Gastroesophageal sphincter (tissue), 3 donors: ENCODE measurements around the gene THEMIS.

Experiments
- EP300 ChIP-seq: sonication (generic); formaldehyde crosslinking; IDR thresholded peaks from one replicate; pipeline ENCODE4 v1.6.1; 2017; ENCODE audit warnings: antibody characterized with exemption, mild to moderate bottlenecking
- POLR2A ChIP-seq, 2 donors: fragments of 450-650 bp; IDR thresholded peaks; one replicate each; pipeline ENCODE4 v1.6.1; 2017; ENCODE audit warnings: antibody characterized with exemption in 2 of 2, mild to moderate bottlenecking in 2 of 2, moderate library complexity in 1 of 2
- TF ChIP-seq, protein P1 (sequence below), 4 experiments: fragments of 200-600 bp in 2 of 4; fragments of 450-650 bp in 2 of 4; sonication (generic) in 1 of 4; IDR thresholded peaks; one replicate each; pipeline ENCODE4 v1.5.1; 2017 to 2019; ENCODE audit warnings: antibody characterized with exemption in 4 of 4, mild to moderate bottlenecking in 2 of 4, moderate library complexity in 2 of 4

DNA sequence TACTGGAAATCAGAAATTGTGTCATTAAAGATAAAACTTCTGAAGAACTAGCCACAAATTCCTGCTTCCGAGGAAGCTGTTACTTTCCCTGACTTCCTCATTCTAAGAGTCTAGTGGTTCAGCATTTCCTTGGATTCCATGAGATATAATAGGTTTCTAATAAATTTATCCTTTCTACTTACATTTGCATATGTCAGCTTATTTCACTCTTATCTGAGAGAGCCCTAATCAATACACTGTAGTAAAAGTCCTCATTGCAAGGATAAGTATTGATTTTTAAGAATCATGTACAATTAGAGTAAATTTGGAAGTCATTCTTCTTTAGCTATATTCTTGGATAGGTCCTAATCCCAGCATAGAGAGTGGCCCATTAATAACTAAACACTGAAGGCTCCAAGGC, 16.9 kb upstream of the THEMIS start:
- TF ChIP-seq, protein P1, sequence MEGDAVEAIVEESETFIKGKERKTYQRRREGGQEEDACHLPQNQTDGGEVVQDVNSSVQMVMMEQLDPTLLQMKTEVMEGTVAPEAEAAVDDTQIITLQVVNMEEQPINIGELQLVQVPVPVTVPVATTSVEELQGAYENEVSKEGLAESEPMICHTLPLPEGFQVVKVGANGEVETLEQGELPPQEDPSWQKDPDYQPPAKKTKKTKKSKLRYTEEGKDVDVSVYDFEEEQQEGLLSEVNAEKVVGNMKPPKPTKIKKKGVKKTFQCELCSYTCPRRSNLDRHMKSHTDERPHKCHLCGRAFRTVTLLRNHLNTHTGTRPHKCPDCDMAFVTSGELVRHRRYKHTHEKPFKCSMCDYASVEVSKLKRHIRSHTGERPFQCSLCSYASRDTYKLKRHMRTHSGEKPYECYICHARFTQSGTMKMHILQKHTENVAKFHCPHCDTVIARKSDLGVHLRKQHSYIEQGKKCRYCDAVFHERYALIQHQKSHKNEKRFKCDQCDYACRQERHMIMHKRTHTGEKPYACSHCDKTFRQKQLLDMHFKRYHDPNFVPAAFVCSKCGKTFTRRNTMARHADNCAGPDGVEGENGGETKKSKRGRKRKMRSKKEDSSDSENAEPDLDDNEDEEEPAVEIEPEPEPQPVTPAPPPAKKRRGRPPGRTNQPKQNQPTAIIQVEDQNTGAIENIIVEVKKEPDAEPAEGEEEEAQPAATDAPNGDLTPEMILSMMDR (IDR thresholded peaks at IDR 0.05), result no peak
- TF ChIP-seq POLR2A (IDR thresholded peaks at IDR 0.05), result no peak
- no peak for TF ChIP-seq EP300
